Inferior parietal cortex (tissue), 1 donor: Measurements from ENCODE around the gene RMRP.

Experiments
- DNase-seq: peaks from one replicate; pipeline ENCODE4 v3.0.0-alpha.2; 2016; ENCODE audit errors: extremely low spot score

Gene RMRP

GRCh38 chr9:35657546-35658136, at the start of gene RMRP:
RMRP (minus strand) TSS chr9:35658019.
- peak; percentile 97 for DNase-seq

GRCh38 chr9:35706951-35707350, 49.1 kb upstream of the RMRP start:
- no peak for DNase-seq

- DNase-seq = no peak
Observed at GRCh38 chr9:35705836-35706430, 48.1 kb upstream of the RMRP start.

- DNase-seq = no peak
Observed at GRCh38 chr9:35705372-35705771, 47.6 kb upstream of the RMRP start.

- no peak for DNase-seq
Observed at GRCh38 chr9:35703906-35704672, 46.3 kb upstream of the RMRP start.

GRCh38 chr9:35702696-35703095, 44.9 kb upstream of the RMRP start:
- no peak for DNase-seq

- no peak for DNase-seq
Observed at GRCh38 chr9:35700942-35701341, 43.1 kb upstream of the RMRP start.

- DNase-seq = no peak
Observed at GRCh38 chr9:35700031-35700430, 42.2 kb upstream of the RMRP start.

- DNase-seq = no peak
Observed at GRCh38 chr9:35698231-35698630, 40.4 kb upstream of the RMRP start.

GRCh38 chr9:35697486-35697885, 39.7 kb upstream of the RMRP start:
- no peak for DNase-seq

GRCh38 chr9:35696520-35697215, 38.8 kb upstream of the RMRP start:
- peak; percentile 45 for DNase-seq

GRCh38 chr9:35695943-35696401, 38.2 kb upstream of the RMRP start:
- DNase-seq = no peak

- no peak for DNase-seq
Observed at GRCh38 chr9:35691757-35692301, 34.0 kb upstream of the RMRP start.

GRCh38 chr9:35691334-35691650, 33.5 kb upstream of the RMRP start:
- no peak for DNase-seq

- no peak for DNase-seq
Observed at GRCh38 chr9:35690614-35691333, 33.0 kb upstream of the RMRP start.

GRCh38 chr9:35690294-35690613, 32.4 kb upstream of the RMRP start:
- DNase-seq = no peak

- DNase-seq = no peak
Observed at GRCh38 chr9:35689542-35690293, 31.9 kb upstream of the RMRP start, which contains the start of gene TPM2. TPM2 (minus strand) TSS chr9:35689925; CDS start chr9:35689817, 108 bp downstream.

GRCh38 chr9:35688558-35689541, 31.0 kb upstream of the RMRP start:
- DNase-seq = peak; percentile 29

GRCh38 chr9:35687972-35688557, 30.2 kb upstream of the RMRP start:
- no peak for DNase-seq
